Testis (tissue), 2 donors: Measurements from ENCODE around the gene FBXW8.

ENCODE experiments used
- POLR2A ChIP-seq: fragments of 450-650 bp; IDR thresholded peaks from one replicate; pipeline ENCODE4 v1.6.1; 2017; ENCODE audit warnings: antibody characterized with exemption, mild to moderate bottlenecking, moderate library complexity
- TF ChIP-seq, protein P1 (sequence below), 3 experiments: fragments of 450-650 bp in 2 of 3; fragments of 200-600 bp in 1 of 3; sonication (generic) in 1 of 3; IDR thresholded peaks; one replicate each; pipeline ENCODE4 v1.5.1; 2016 to 2019; ENCODE audit warnings: antibody characterized with exemption in 3 of 3, mild to moderate bottlenecking in 2 of 3, moderate library complexity in 1 of 3

DNA sequence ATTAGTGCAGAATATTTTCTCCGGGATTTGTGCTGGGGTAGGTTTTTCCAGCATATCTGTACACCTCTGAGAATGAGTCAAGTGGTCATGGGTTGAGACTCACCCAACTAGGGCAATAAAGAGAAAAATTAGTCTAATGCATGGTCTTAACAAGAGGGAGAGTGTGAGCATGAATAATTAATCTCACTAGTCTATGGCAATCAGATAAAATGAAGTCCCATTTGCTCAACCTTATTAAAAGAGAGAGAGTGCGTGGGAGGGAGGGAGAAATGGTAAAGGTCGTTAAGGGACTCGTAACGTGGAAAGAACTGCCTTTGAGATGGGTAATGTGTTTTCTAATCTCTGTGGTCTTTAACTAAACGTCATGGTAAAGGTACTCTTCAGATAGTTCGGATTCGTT lies 96.8 kb downstream of the FBXW8 start:
- TF ChIP-seq, protein P1, sequence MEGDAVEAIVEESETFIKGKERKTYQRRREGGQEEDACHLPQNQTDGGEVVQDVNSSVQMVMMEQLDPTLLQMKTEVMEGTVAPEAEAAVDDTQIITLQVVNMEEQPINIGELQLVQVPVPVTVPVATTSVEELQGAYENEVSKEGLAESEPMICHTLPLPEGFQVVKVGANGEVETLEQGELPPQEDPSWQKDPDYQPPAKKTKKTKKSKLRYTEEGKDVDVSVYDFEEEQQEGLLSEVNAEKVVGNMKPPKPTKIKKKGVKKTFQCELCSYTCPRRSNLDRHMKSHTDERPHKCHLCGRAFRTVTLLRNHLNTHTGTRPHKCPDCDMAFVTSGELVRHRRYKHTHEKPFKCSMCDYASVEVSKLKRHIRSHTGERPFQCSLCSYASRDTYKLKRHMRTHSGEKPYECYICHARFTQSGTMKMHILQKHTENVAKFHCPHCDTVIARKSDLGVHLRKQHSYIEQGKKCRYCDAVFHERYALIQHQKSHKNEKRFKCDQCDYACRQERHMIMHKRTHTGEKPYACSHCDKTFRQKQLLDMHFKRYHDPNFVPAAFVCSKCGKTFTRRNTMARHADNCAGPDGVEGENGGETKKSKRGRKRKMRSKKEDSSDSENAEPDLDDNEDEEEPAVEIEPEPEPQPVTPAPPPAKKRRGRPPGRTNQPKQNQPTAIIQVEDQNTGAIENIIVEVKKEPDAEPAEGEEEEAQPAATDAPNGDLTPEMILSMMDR (IDR thresholded peaks at IDR 0.05): no peak
- no peak for TF ChIP-seq POLR2A
